OCI-M2 (cell line): ENCODE data around the gene OR51S1.
"Not testable (repeated sequence)": the region's sequence is repeated elsewhere in the genome, so short reads cannot be mapped to it uniquely, and the experiment has no call there.

Source experiments
- DNase-seq: peaks from one replicate; lab custom pipeline; 2025; ENCODE audit not compliant: unreplicated experiment; lab: John Stamatoyannopoulos, UW

Gene OR51S1

GRCh38 chr11:4808476-4808875, 40.5 kb downstream of the OR51S1 start:
- no peak for DNase-seq

DNA sequence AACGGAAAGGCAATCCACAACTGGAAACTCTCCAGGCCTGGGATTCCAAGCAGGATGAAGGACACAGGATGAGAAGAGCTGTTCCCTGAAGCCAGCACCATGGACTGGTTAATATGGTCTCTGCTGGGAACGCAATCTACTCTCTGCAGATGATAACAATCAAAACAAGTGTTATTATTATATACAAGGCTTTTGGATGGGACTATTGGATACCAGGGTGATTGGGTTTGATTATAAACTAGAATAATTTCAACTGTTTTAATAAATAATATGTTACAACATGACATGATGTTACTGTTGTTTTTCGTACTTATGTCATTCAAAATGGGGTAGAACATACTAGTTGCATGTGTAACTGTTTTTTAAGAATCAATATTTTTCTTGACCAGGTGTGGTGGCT, 44.7 kb downstream of the OR51S1 start, which contains the start of gene OR52R1:
OR52R1 (minus strand) TSS at position 101 of the 400 bp plus-strand sequence; CDS start at position 101, 0 bp downstream.
- no peak for DNase-seq

DNA sequence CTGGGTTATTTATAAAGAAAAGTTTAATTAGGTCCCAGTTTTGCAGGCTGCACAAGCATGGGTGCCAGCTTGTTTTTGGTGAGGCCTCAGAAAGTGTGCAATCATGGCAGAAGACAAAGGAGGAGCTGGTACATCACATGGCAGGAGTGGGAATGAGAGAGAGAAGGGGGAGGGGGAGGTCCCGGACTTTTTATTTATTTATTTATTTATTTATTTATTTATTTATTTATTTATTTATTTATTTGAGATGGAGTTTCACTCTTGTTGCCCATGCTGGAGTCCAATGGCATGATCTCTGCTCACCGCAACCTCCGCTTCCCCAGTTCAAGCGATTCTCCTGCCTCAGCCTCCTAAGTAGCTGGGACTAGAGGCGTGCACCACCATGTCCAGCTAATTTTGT, 47.7 kb downstream of the OR51S1 start:
- not testable (repeated sequence) for DNase-seq

GRCh38 chr11:4798427-4799183, 50.4 kb downstream of the OR51S1 start:
- DNase-seq, result no peak
